ENCODE data around the gene TANGO6.

The TANGO6 gene

GRCh38 chr16:68892214-68892613 is 48.9 kb downstream of the TANGO6 start:
- in situ Hi-C loops (cut with MboI; ENCODE audit: low sequenced_read_pairs, unreplicated experiment) = no loop called here
- TF ChIP-seq, protein P1, sequence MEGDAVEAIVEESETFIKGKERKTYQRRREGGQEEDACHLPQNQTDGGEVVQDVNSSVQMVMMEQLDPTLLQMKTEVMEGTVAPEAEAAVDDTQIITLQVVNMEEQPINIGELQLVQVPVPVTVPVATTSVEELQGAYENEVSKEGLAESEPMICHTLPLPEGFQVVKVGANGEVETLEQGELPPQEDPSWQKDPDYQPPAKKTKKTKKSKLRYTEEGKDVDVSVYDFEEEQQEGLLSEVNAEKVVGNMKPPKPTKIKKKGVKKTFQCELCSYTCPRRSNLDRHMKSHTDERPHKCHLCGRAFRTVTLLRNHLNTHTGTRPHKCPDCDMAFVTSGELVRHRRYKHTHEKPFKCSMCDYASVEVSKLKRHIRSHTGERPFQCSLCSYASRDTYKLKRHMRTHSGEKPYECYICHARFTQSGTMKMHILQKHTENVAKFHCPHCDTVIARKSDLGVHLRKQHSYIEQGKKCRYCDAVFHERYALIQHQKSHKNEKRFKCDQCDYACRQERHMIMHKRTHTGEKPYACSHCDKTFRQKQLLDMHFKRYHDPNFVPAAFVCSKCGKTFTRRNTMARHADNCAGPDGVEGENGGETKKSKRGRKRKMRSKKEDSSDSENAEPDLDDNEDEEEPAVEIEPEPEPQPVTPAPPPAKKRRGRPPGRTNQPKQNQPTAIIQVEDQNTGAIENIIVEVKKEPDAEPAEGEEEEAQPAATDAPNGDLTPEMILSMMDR (IDR thresholded peaks at IDR 0.05; ENCODE audit: borderline replicate concordance, control extremely low read depth, extremely low read depth, insufficient read depth, missing control alignments) = no peak
- no peak for DNase-seq (ENCODE audit: low spot score)

GRCh38 chr16:68892898-68893297 is 49.6 kb downstream of the TANGO6 start:
- TF ChIP-seq, protein P1 (IDR thresholded peaks at IDR 0.05; ENCODE audit: borderline replicate concordance, control extremely low read depth, extremely low read depth, insufficient read depth, missing control alignments) = no peak
- no peak for DNase-seq (ENCODE audit: low spot score)
- in situ Hi-C loops (cut with MboI; ENCODE audit: low sequenced_read_pairs, unreplicated experiment) = no loop called here

DNA sequence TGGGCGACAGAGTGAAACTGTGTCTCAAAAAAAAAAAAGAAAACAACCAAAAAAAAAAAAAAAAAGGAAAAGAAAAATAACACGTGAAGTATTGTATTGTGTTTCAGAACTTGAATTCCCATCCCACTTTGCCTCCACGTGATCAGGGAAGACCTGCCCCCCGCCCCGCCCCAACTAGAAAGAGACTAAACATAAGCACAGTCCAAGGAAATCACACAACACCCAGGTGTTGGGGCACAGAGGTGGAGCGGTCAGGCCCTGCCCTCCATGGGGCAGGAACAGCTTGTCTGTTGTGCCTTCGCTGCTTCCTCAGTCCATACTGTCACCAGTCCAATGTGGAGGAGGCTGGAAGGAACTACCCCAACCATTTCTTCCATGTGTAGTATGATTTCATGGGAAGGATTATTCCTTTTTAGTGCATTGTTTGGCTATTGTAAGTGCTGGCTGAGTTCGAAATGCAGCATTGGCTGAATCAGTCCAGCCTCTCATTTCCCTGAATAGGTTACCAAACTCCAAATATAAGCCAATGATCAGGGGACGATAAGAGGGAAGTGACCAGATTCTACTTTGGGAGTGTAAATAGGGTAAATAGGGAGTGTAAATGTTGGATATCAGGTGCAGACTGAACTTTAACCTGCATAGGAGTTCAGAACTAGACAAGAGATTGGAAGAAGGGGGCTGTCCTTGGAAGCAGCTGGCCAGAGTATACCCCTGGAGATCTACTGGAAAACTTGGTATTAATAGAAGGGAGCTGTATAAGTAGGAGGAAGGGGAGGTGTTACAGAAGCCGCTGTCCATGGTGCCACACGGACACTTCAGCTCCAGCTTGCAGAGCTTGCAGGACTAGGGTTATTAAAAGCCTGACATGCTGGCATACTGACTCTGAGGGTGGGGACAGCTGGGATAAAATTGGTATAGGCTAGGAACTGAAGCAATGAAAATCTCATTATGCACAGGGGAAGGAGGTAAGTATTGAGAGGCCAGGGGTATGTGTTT is 50.7 kb downstream of the TANGO6 start:
- in situ Hi-C loops (cut with MboI; ENCODE audit: low sequenced_read_pairs, unreplicated experiment) = no loop called here
- TF ChIP-seq, protein P1 (IDR thresholded peaks at IDR 0.05; ENCODE audit: borderline replicate concordance, control extremely low read depth, extremely low read depth, insufficient read depth, missing control alignments) = no peak
- DNase-seq (ENCODE audit: low spot score) = no peak

DNA sequence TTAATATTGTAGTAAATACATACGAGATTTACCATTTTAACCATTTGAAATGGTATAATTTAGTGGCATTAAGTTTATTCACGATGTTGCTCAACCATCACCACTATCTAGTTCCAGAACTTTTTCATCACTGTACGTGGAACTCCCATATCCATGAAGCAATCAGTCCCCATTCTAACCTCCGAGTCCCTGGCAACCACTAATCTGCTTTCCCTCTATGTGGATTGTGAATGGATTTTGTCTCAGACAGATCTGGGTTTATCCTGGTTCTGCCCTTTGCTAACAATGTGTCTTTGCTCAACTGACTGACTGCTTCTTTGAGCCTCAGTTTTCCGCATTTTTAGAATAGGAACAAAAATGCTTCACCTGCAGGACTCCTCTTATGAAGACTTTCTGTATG is 51.4 kb downstream of the TANGO6 start:
- DNase-seq (ENCODE audit: low spot score) = no peak
- TF ChIP-seq, protein P1 (IDR thresholded peaks at IDR 0.05; ENCODE audit: borderline replicate concordance, control extremely low read depth, extremely low read depth, insufficient read depth, missing control alignments) = no peak
- in situ Hi-C loops (cut with MboI; ENCODE audit: low sequenced_read_pairs, unreplicated experiment) = no loop called here

DNA sequence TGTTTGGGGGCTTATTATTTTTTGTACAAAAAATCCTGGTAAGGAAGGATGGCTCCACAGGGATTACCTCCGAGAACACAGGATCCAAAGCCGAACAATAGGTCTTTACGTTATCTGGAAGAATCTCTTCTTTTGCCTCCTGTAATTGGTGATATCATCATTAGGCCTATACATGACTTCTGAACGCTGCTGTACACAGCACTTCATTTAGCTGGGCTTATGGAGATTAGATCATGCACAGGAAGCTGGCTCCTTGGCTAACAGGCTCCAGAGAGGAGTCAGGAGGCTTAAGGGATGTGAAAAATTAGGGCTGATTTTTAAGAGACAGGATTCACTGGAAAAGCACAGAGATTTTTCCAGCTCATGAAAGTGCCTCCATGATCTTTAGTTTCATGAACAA is 54.7 kb downstream of the TANGO6 start:
- DNase-seq (ENCODE audit: low spot score) = no peak
- in situ Hi-C loops (cut with MboI; ENCODE audit: low sequenced_read_pairs, unreplicated experiment) = no loop called here
- TF ChIP-seq, protein P1 (IDR thresholded peaks at IDR 0.05; ENCODE audit: borderline replicate concordance, control extremely low read depth, extremely low read depth, insufficient read depth, missing control alignments) = no peak

- TF ChIP-seq, protein P1 (IDR thresholded peaks at IDR 0.05; ENCODE audit: borderline replicate concordance, control extremely low read depth, extremely low read depth, insufficient read depth, missing control alignments) = no peak
- in situ Hi-C loops (cut with MboI; ENCODE audit: low sequenced_read_pairs, unreplicated experiment) = no loop called here
- no peak for DNase-seq (ENCODE audit: low spot score)
Observed at GRCh38 chr16:68900009-68900408, 56.7 kb downstream of the TANGO6 start.

All from GM13976 (cell line).